HAP-1 (cell line): ENCODE data around the gene GRK2.

Source experiments
- DNase-seq, 2 experiments: peaks; one replicate each; pipeline ENCODE4 v3.0.0-alpha.2; 2016 to 2020; ENCODE audit warnings: low spot score in 2 of 2
- H3K27me3 ChIP-seq: fragments of 250-450 bp; sonication (Bioruptor Pico); 2 replicates; pipeline ENCODE4 v1.5.1; 2020; ENCODE audit warnings: low read depth, mild to moderate bottlenecking, moderate library complexity
- H3K36me3 ChIP-seq: fragments of 250-450 bp; sonication (Bioruptor Pico); replicated peaks from 2 replicates; pipeline ENCODE4 v1.5.1; 2020; ENCODE audit warnings: mild to moderate bottlenecking
- H3K4me1 ChIP-seq: fragments of 250-450 bp; sonication (Bioruptor Pico); 2 replicates; pipeline ENCODE4 v1.5.1; 2020; ENCODE audit warnings: mild to moderate bottlenecking
- H3K4me3 ChIP-seq: fragments of 250-450 bp; sonication (Bioruptor Pico); 2 replicates; pipeline ENCODE4 v1.5.1; 2020; ENCODE audit warnings: mild to moderate bottlenecking, moderate library complexity
- H3K9me3 ChIP-seq: fragments of 250-450 bp; sonication (Bioruptor Pico); 2 replicates; pipeline ENCODE4 v1.5.1; 2020; ENCODE audit warnings: mild to moderate bottlenecking, moderate library complexity
- in situ Hi-C: fragments of 300-500 bp; cut with MboI; formaldehyde crosslinking; loops from 3 replicates; pipeline ENCODE4 v1.14.3; 2020; ENCODE audit warnings: low sequenced_read_pairs, inconsistent platforms, mixed read lengths

GRK2 gene

DNA sequence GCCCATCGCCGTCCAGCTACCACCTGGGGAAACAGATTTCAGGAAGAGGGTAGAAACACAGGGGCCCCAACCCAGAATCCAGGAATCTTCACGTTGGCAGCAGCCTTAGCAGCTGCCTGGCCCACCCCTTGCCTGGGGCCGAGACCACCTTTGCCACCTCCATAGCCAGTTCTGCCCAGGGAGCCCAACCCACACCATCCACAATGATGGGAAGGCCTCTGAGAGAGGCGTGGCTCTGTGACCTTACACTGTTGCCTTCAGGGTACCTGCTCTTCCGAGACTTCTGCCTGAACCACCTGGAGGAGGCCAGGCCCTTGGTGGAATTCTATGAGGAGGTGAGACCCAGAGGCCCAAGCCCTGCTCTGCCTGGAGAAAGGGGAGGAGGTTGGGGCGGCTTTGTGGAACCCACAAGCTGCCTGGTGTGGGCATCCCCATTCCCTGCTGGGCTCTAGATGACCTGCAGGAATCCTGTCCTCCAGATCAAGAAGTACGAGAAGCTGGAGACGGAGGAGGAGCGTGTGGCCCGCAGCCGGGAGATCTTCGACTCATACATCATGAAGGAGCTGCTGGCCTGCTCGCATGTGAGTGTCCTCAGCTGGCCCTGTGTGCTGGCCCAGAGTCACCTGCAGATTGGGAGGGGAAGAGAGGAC is 12.8 kb downstream of the GRK2 start:
- Histone ChIP-seq H3K27me3 (no peaks in the 10 kb centered on the region), H3K36me3 (peaks cover 57% of the 10 kb centered on the region), H3K4me1 (no peaks in the 10 kb centered on the region; the same call in 1 of the 2 replicates), H3K4me3 (no peak overlapping the region), H3K9me3 (no peaks in the 10 kb centered on the region)
- in situ Hi-C loops, result no loop called here
- no peak for DNase-seq

DNA sequence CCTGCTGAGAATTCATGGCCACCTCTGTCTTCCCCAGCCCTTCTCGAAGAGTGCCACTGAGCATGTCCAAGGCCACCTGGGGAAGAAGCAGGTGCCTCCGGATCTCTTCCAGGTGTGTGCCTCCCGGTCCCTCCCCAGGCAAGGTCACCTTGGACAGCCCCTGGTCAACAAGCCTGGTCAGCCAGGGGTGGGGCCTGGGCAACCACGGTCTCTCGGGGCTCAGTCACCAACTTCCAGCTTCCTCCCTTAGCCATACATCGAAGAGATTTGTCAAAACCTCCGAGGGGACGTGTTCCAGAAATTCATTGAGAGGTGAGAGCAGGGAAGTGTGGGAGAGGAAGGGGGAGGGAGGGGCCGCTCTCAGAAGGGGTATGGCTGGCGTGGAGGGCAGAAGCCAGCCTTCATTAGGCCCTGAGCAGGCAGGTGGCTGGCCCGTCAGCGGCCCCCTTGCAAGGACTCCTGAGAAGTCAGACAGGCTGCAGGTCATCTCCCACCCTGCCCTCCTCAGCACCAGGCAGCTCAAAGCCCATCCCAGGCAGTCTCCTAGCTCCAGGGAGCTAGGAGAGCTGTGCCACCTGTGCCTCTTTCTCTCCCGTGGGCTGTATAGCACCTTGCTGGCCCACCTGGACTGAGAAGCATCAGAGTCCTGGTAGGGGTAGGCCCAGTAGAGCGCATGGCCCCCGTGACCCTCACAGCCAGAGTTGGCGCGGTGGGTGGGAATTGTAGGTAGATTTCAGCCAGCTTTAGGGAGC is 13.5 kb downstream of the GRK2 start:
- Histone ChIP-seq H3K4me1 (no peaks in the 10 kb centered on the region; the same call in 1 of the 2 replicates), H3K36me3 (peaks cover 60% of the 10 kb centered on the region), H3K9me3 (no peaks in the 10 kb centered on the region), H3K4me3 (no peak overlapping the region), H3K27me3 (no peaks in the 10 kb centered on the region)
- no peak for DNase-seq
- in situ Hi-C loops, result no loop called here

- in situ Hi-C loops, result no loop called here
- no peak for DNase-seq
- H3K27me3 ChIP-seq, result no peaks in the 10 kb centered on the region
- no peaks in the 10 kb centered on the region for H3K9me3 ChIP-seq
- peaks cover 65% of the 10 kb centered on the region for H3K36me3 ChIP-seq
- H3K4me1 ChIP-seq, result no peaks in the 10 kb centered on the region; the same call in 1 of the 2 replicates
- H3K4me3 ChIP-seq, result no peak overlapping the region
Measured at GRCh38 chr11:67280341-67280787, 14.1 kb downstream of the GRK2 start.

DNA sequence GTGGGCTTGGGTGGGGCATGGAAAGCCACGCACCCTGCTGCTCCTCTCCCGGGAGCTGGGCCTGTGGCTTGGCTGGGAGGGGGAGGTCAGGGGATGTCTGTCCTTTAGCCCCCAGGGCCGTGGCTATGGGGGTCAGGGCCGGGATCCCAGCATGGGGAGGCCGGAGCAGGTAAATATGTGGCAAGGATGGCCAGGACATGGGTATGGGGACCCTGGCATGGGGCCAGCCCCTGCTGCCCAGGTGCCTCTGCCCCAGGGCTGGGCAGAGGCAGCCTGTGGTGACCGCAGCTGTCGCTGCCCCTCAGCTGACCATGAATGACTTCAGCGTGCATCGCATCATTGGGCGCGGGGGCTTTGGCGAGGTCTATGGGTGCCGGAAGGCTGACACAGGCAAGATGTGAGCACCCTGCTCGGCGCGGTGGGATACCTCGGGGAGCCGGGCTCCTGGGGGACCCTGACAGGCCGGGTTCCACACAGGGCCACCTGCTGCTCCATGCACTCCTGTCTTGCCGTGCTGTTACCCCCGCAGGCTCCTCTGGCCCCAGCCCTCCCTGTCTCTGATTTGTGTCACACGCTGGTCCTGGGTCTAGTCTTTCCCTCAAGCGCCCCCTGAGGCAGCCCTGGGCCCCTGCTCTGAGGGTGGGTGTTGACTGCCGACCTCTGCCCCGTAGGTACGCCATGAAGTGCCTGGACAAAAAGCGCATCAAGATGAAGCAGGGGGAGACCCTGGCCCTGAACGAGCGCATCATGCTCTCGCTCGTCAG is 14.7 kb downstream of the GRK2 start:
- Histone ChIP-seq H3K36me3 (peaks cover 70% of the 10 kb centered on the region), H3K4me3 (no peak overlapping the region), H3K9me3 (no peaks in the 10 kb centered on the region), H3K4me1 (no peaks in the 10 kb centered on the region; the same call in 1 of the 2 replicates), H3K27me3 (no peaks in the 10 kb centered on the region)
- DNase-seq, result no peak
- in situ Hi-C loops, result no loop called here

DNA sequence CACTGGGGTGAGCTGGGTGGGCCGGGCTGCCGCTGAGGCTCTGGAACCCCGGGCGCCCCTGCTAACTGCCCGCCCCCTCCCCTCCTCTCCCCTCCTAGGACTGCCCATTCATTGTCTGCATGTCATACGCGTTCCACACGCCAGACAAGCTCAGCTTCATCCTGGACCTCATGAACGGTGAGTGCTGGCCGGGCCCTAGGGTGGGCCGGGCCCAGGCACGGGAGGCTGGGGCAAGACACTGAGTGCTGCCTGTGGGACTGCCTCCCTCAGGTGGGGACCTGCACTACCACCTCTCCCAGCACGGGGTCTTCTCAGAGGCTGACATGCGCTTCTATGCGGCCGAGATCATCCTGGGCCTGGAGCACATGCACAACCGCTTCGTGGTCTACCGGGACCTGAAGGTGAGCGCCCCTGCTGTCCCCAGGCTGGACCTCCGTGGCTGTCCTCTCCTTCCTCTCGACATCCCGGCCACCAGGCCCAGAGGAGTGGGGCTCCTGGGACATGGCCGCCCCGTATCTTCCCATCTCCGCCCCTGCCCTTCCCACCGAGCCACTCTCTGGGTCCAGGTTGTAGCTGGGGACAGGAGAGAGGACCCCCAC is 15.4 kb downstream of the GRK2 start:
- no peak for DNase-seq
- H3K27me3 ChIP-seq, result no peaks in the 10 kb centered on the region
- no peaks in the 10 kb centered on the region; the same call in 1 of the 2 replicates for H3K4me1 ChIP-seq
- no peaks in the 10 kb centered on the region for H3K9me3 ChIP-seq
- H3K4me3 ChIP-seq, result no peak overlapping the region
- in situ Hi-C loops, result no loop called here
- H3K36me3 ChIP-seq, result peaks cover 75% of the 10 kb centered on the region

GRCh38 chr11:67282155-67282875 is 16.0 kb downstream of the GRK2 start:
- in situ Hi-C loops, result no loop called here
- DNase-seq, result no peak
- H3K9me3 ChIP-seq, result no peaks in the 10 kb centered on the region
- no peaks in the 10 kb centered on the region; the same call in 1 of the 2 replicates for H3K4me1 ChIP-seq
- H3K27me3 ChIP-seq, result no peaks in the 10 kb centered on the region
- H3K36me3 ChIP-seq, result peaks cover 76% of the 10 kb centered on the region
- no peak overlapping the region for H3K4me3 ChIP-seq

- Histone ChIP-seq H3K27me3 (no peaks in the 10 kb centered on the region), H3K4me3 (no peak overlapping the region), H3K36me3 (peaks cover 72% of the 10 kb centered on the region), H3K4me1 (peaks cover 2% of the 10 kb centered on the region), H3K9me3 (no peaks in the 10 kb centered on the region)
- no peak for DNase-seq
- in situ Hi-C loops, result no loop called here
Measured at GRCh38 chr11:67282876-67283371, 16.7 kb downstream of the GRK2 start.

DNA sequence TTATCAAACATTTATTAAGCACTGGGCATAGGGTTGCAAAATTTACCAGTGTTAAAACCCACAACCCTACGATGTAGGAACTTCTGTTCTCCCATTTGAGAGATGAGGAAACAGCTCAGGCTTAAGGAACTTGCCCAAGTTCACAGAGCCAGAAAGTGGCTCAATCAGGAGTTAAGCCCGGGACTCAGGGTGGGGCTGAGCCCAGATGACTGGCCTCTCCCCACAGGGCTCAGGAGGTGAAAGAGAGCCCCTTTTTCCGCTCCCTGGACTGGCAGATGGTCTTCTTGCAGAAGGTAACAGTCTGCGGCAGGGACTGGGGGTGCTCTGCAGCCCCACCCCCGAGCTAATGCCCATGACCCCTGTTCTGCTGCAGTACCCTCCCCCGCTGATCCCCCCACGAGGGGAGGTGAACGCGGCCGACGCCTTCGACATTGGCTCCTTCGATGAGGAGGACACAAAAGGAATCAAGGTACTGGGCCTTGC is 17.2 kb downstream of the GRK2 start:
- peaks cover 69% of the 10 kb centered on the region for H3K36me3 ChIP-seq
- no peak overlapping the region for H3K4me3 ChIP-seq
- in situ Hi-C loops, result no loop called here
- peaks cover 7% of the 10 kb centered on the region for H3K4me1 ChIP-seq
- no peaks in the 10 kb centered on the region for H3K27me3 ChIP-seq
- DNase-seq, result no peak
- H3K9me3 ChIP-seq, result no peaks in the 10 kb centered on the region

GRCh38 chr11:67284811-67285540 is 18.7 kb downstream of the GRK2 start:
- in situ Hi-C loops, result no loop called here
- Histone ChIP-seq H3K9me3 (no peaks in the 10 kb centered on the region), H3K4me1 (peaks cover 7% of the 10 kb centered on the region), H3K36me3 (peaks cover 59% of the 10 kb centered on the region), H3K27me3 (no peaks in the 10 kb centered on the region), H3K4me3 (no peak overlapping the region)
- no peak for DNase-seq

DNA sequence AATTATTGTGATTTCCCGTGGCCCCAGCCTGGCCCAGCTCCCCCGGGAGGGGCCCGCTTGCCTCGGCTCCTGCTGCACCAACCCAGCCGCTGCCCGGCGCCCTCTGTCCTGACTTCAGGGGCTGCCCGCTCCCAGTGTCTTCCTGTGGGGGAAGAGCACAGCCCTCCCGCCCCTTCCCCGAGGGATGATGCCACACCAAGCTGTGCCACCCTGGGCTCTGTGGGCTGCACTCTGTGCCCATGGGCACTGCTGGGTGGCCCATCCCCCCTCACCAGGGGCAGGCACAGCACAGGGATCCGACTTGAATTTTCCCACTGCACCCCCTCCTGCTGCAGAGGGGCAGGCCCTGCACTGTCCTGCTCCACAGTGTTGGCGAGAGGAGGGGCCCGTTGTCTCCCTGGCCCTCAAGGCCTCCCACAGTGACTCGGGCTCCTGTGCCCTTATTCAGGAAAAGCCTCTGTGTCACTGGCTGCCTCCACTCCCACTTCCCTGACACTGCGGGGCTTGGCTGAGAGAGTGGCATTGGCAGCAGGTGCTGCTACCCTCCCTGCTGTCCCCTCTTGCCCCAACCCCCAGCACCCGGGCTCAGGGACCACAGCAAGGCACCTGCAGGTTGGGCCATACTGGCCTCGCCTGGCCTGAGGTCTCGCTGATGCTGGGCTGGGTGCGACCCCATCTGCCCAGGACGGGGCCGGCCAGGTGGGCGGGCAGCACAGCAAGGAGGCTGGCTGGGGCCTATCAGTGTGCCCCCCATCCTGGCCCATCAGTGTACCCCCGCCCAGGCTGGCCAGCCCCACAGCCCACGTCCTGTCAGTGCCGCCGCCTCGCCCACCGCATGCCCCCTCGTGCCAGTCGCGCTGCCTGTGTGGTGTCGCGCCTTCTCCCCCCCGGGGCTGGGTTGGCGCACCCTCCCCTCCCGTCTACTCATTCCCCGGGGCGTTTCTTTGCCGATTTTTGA is 19.5 kb downstream of the GRK2 start:
- no peak for DNase-seq
- H3K36me3 ChIP-seq, result peaks cover 56% of the 10 kb centered on the region
- no peaks in the 10 kb centered on the region for H3K27me3 ChIP-seq
- peaks cover 7% of the 10 kb centered on the region for H3K4me1 ChIP-seq
- no peak overlapping the region for H3K4me3 ChIP-seq
- no peaks in the 10 kb centered on the region for H3K9me3 ChIP-seq
- in situ Hi-C loops, result no loop called here

- in situ Hi-C loops, result no loop called here
- H3K9me3 ChIP-seq, result no peaks in the 10 kb centered on the region
- no peak for DNase-seq
- no peak overlapping the region for H3K4me3 ChIP-seq
- H3K4me1 ChIP-seq, result peaks cover 7% of the 10 kb centered on the region
- no peaks in the 10 kb centered on the region for H3K27me3 ChIP-seq
- peaks cover 56% of the 10 kb centered on the region for H3K36me3 ChIP-seq
Measured at GRCh38 chr11:67286621-67287333, 20.5 kb downstream of the GRK2 start.
